Hematopoietic multipotent progenitor cell (in vitro differentiated cells): Measurements from ENCODE around the gene SWT1. TPM values are rescaled to one million over a fixed set of nuclear protein-coding genes. Genes with fewer than 3 reads are reported as not detected.
"Not testable (repeated sequence)": the region's sequence is repeated elsewhere in the genome, so short reads cannot be mapped to it uniquely, and the experiment has no call there.

ENCODE experiments used
- DNase-seq, 3 donors: peaks; one replicate each; pipeline ENCODE4 v3.0.0-alpha.2; 2011 to 2015; ENCODE audit warnings: low read depth in 2 of 3, low spot score in 2 of 3
- total RNA-seq: library from RNA; depleted of rRNA; stranded (reverse); fragments of >200 nt; gene quantifications from one replicate; pipeline ENCODE4 v1.2.3, GENCODE V29; 2012

Gene SWT1
- total RNA-seq, 1 donor = 3.0 TPM

DNA sequence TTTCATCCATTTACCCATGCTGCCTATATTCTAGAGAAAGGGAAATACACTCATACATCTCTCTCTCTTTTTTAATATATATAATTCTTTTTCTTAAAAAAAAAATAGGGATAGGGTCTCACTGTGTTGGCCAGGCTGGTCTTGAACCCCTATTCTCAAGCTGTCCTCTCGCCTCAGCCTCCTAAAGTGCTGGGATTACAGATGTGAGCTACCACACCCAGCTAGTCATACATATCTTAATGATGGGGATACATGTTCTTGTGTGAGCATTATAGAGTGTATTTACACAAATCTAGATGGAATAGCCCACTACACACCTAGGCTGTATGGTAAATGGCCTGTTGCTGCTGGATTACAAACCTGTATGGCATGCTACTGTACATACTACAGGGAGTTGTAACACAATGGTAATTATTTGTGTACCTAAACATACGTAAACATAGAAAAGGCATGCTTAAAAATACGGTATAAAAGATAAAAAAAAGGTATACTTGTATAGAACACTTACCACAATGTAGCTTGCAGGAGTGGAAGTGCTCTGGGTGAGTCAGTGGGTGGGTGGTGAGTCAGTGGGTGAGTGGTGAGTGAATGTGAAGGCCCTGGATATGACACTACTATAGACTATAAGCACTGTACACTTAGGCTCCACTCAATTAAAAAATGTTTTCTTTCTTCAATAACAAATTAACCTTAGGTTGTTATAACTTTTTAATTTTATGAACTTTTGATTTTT lies 87.2 kb downstream of the SWT1 start:
- DNase-seq = no peak

DNA sequence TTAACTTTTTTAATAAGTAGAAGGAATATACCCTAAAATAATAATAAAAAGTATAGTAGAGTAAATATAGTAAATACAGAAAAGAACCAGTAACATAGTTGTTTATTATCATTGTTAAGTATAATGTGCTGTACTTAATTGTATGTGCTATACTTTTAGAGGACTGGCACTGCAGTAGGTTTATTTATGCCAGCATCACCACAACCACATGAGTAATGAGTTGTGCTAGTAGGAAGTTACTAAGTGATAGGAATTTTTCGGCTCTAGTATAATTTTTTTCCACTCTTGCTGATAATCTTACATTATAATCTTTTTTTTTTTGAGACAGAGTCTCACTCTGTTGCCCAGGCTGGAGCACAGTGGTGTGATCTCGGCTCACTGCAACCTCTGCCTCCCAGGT lies 88.5 kb downstream of the SWT1 start:
- DNase-seq = no peak

DNA sequence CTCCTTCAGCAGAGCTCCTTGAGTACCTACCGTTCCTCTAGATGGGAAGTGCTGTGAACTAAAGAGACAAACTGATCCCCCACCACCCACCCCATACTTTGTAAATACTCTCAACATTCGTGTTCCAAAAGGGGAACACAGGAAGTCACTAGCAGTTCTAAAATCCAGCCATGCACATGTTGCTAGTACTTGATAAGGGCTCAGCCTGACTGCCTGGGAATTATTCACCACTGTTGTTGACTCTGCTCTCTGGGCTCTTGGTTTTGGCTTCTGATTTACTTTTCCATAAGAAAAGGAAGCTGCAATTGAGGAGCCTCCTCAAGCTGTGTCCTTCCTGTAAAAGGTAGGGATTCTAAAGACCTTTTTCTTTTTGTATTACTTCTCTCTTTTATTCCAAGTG lies 92.6 kb downstream of the SWT1 start:
- DNase-seq = peak in 1 of 3 donors; percentile 8

DNA sequence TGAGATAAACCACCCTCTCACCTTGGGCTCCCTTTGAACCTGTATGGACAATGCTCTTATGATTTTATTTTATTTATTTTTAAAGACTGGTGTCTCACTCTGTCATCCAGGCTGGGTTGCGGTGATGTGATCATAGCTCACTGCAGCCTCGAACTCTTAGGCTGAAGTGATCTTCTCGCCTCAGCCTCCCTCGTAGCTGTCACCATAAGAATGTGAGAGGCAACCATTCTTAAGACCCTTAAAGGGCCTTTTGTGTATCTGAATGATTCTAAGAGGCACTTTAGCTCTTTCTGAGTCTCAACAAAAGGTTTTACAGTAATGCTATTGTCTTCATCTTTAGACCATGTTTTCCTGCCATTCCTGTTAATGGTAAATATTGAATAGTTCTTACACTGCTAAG lies 93.1 kb downstream of the SWT1 start:
- DNase-seq = no peak

DNA sequence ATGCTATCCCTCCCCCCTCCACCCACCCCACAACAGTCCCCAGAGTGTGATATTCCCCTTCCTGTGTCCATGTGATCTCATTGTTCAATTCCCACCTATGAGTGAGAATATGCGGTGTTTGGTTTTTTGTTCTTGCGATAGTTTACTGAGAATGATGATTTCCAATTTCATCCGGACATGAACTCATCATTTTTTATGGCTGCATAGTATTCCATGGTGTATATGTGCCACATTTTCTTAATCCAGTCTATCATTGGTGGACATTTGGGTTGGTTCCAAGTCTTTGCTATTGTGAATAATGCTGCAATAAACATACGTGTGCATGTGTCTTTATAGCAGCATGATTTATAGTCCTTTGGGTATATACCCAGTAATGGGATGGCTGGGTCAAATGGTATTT lies 95.0 kb downstream of the SWT1 start:
- DNase-seq = not testable (repeated sequence)

GRCh38 chr1:185252404-185252803 lies 95.4 kb downstream of the SWT1 start:
- DNase-seq = not testable (repeated sequence)

GRCh38 chr1:185255595-185255994 lies 98.6 kb downstream of the SWT1 start:
- DNase-seq = not testable (repeated sequence)

GRCh38 chr1:185257116-185257949 lies 100.4 kb downstream of the SWT1 start:
- DNase-seq = not testable (repeated sequence)

DNA sequence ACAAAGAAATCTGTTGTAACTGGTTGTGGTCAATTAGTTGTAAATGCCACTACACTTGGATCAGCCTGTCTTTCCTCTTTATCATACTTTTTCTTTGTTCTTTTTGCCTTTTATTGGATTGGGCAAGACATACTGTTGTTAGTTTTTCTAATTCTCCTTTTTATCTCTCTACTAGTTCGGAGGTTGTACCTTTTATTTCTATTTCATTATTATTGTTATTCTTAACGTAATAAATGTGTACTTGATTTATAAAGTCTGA lies 100.9 kb downstream of the SWT1 start:
- DNase-seq = no peak

DNA sequence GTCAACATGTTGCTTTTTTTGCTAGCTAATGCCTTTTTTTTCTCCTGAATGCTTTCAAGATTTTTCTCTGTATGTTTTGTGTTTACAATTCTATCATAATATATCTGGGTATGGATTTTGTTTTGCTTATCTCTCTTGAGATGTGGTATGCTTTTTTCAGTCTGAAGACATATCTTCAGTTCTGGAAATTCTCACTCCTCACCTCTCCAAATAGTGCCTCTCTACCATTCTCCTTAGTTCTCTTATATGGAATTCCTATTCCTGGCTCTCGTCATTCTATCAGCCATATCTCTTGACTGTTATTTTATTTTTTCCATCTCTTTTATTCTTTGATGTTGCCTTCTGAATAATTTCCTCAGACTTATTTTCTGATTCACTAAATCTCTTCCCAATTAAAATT lies 101.7 kb downstream of the SWT1 start:
- DNase-seq = no peak

- DNase-seq = no peak
Measured at GRCh38 chr1:185260611-185261010, 103.6 kb downstream of the SWT1 start.

GRCh38 chr1:185262151-185262550 lies 105.2 kb downstream of the SWT1 start:
- DNase-seq = no peak

- DNase-seq = no peak
Measured at GRCh38 chr1:185263292-185263691, 106.3 kb downstream of the SWT1 start.

DNA sequence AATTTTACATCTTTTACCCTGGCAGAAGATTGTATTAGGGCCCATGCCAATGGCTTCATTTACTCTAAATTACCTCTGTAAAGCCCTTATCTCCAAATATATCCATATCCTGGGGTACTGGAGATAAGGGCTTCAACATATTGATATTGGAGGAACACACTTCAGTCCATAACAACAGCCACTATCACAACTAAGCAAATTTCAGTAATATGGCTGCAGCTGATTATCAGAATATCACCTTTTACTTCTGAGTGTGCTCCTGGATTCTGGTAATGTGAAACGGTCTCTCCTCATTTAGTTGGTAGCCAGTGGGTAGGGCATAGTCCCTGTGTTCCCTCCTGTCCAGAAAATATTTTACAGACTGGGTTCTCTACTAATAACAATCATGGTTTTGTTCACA lies 106.8 kb downstream of the SWT1 start:
- no peak for DNase-seq

GRCh38 chr1:185265314-185265713 lies 108.3 kb downstream of the SWT1 start:
- no peak for DNase-seq

DNA sequence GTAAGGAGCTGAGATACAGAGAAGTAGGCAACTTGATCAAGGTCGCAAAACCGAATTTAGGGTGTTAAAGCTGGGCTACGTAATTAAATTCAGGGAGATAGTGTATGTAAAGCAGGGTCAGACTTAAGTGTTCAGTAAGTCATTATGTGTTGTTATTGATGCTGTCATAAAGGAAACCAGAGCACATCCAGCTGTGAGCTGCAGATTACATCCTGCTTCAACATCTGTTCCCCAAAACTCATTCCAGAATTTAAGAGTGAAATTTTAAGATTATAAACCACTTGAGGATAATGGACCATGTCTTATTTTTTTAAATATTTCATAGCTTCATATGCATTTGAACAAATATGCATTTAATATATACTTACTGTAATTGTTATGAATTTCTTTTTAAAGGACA lies 110.3 kb downstream of the SWT1 start:
- DNase-seq = no peak

DNA sequence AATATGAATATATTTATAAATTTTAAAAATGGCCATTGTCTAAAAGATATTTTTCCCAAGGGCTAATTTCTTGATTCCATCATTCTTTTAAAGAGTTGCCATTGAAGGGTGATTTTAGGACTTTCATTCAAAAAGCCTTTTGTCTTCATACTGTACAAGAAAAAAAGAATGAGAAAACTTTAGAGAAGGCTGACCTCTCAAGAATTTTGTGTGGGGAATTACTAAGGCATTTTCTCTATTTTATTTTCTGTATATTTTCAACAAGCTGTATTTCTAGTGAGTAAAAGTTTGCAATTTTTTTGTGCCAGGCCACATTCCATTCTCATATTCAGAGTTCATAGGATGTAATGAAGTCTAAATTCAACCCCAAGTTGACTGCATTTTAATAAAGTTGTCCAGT lies 110.7 kb downstream of the SWT1 start:
- DNase-seq = no peak

- DNase-seq = no peak
Measured at GRCh38 chr1:185268352-185268751, 111.4 kb downstream of the SWT1 start.

GRCh38 chr1:185271921-185272320 lies 115.0 kb downstream of the SWT1 start:
- DNase-seq = no peak

DNA sequence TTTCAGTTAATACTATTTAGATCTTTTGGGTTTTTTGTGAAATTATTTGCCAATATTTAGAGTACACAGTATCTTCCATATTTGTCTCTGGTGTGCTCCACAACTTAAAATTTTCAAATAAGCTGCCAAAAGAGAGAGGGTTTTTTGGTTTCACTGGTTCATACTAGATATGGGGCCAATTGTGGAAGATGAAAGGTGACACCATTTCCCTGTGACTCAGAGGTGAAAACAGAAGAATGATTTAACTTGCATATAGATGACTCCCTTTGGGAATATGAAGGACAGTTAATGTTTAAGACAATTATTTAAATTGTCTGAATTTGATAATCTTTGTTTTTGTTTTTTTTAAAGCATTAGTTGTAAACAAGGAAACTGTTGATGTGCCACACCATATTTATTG lies 122.6 kb downstream of the SWT1 start:
- no peak for DNase-seq

GRCh38 chr1:185280589-185280988 lies 123.6 kb downstream of the SWT1 start:
- DNase-seq = no peak

DNA sequence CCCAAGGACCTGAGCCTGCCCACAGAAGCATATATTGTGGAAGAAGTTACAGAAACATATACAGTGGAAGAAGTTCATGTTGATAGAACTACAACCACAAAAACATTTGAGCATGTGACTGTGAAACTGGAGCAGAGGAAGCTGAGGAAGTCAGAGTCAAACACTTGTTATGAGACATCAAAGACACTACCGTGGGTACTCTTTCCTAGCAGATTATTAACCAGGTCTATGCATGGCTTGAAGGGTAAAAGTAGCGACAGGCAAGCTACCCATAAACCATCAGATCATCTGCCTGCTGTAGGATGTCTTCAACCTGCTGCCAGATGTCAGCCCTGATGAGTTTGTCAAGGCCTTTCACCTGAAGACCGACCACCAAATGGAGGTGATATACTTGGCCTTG lies 124.3 kb downstream of the SWT1 start:
- peak in 1 of 3 donors; percentile 31 for DNase-seq
